ENCODE measurements around the gene ATG7.

GRCh38 chr3:11239796-11240195 is 32.4 kb upstream of the ATG7 start:
- TF ChIP-seq CTCF (IDR thresholded peaks at IDR 0.05) (no peak), POLR2A (IDR thresholded peaks at IDR 0.05) (no peak)

Data from vagina (tissue), 2 donors.